Measurements from ENCODE around the gene PDZD4.

PDZD4 gene

DNA sequence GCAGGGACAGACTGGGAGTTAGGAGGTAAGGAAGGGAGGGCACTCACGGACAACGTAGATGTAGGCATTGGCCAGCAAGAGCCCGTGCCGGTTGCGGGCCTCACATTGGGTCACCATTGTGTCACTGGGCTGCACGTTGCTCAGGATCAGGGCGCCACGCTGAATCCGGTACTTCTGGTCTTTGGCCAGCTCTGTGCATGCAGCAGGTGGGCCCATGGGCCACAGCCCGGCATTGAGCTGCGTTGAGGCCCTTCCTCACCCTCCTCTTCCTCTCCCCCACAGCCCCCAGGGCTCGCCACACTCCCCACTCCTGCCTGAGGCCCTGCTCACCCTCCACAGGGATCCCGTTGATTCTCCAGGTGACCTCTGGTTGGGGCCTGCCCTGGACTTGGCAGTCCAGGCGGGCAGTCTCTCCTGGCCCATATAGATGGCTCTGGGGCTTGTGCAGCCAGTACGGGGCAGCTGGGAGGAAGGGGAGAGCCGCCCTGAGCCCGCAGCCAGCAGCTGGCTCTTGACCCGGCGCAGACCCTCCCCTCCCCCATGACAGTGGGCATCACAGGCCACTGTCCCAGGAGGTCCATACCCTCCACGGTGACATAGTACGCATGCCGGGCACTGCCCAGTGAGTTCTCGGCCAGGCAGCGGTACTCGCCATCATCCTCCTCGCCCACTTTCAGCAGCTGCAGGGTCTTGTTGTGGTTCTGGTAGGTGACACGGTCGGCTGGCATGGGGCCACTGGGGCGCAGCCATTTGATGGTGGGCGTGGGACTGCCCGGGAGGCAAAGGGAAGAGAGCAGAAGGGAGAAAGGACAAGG, 39.3 kb upstream of the PDZD4 start:
- Histone ChIP-seq H4K8ac (ENCODE audit: low read depth, low read length) (no peak overlapping the region), H2BK120ac (ENCODE audit: low read depth, low read length) (no peak overlapping the region), H2BK15ac (replicated peaks; ENCODE audit: low read depth) (no peak overlapping the region), H3K79me2 (ENCODE audit: control insufficient read depth, insufficient read depth, low read length) (no peaks in the 10 kb centered on the region), H3K4me1 (ENCODE audit: control insufficient read depth, low read depth, low read length) (peaks cover under 1% of the 10 kb centered on the region), H3K79me1 (ENCODE audit: low read length) (no peaks in the 10 kb centered on the region), H2BK5ac (ENCODE audit: low read length) (no peak overlapping the region), H3K23ac (ENCODE audit: low read length) (no peak overlapping the region), H2AK5ac (ENCODE audit: low read length) (no peak overlapping the region), H3K27me3 (ENCODE audit: insufficient read depth, low read length, poor library complexity) (no peaks in the 10 kb centered on the region), H3K27ac (ENCODE audit: low read depth, low read length) (no peak overlapping the region), H3K9ac (ENCODE audit: low read length) (no peak overlapping the region), H3K4ac (ENCODE audit: low read depth, low read length) (no peak overlapping the region), H3K56ac (ENCODE audit: low read length) (no peak overlapping the region), H3K4me3 (ENCODE audit: low read length) (no peak overlapping the region), H3K4me2 (ENCODE audit: low read length) (no peak overlapping the region), H4K5ac (ENCODE audit: low read length) (no peak overlapping the region), H3K36me3 (ENCODE audit: control insufficient read depth, insufficient read depth, low read length) (peaks cover 1% of the 10 kb centered on the region), H3K18ac (ENCODE audit: low read length) (no peak overlapping the region)
- no CpG with 5 or more reads among the region's 31 CpGs for WGBS (ENCODE audit: extremely low coverage, insufficient coverage, low lambda C conversion rate)
- DNase-seq, result no peak

DNA sequence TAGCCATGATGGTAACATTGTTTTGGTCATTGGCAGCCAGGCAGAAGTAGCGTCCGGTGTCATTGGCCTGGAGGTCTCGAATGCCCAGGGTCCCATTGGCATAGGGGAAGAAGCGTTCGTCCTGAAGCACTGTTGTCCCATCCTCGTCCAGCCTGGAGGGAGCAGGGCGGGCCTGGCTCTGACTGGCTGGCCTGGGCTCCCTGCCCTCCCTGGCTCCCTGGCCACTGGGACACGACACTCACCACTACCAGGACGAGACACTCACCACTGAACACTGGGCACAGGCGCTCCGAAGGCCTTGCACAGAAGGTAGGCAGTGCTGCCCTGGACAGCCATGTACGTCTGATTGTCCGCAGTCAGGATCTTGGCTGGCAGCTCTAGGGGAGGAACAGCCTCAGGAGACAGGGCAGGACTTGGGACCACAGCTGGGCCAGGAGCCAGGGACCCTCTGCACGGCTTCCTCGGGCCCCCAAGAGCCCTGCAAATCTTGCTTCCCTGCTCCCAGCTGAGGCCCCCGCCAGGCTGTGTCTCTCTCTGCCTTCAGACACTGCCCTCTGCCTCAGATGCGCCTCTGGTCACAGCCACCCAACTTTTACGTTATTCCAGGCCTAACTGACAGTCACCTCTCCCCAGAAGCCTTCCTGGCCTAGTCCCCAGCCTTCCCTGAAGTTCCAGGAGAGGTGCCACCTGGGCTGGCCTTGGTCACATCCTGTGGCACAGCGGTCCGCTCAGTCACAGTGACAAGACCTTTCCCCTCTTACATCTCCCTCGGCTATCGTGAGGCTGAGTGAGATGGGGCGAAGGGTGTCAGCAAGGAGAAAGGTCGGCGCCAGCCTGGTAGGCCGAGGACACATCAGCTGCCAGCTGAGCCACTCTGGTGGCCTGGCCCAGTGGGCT, 38.5 kb upstream of the PDZD4 start:
- Histone ChIP-seq H2BK120ac (ENCODE audit: low read depth, low read length) (no peak overlapping the region), H3K4me1 (ENCODE audit: control insufficient read depth, low read depth, low read length) (no peaks in the 10 kb centered on the region), H3K27me3 (ENCODE audit: insufficient read depth, low read length, poor library complexity) (no peaks in the 10 kb centered on the region), H4K5ac (ENCODE audit: low read length) (no peak overlapping the region), H3K4me3 (ENCODE audit: low read length) (no peak overlapping the region), H3K23ac (ENCODE audit: low read length) (no peak overlapping the region), H3K4me2 (ENCODE audit: low read length) (no peak overlapping the region), H3K36me3 (ENCODE audit: control insufficient read depth, insufficient read depth, low read length) (peaks cover 1% of the 10 kb centered on the region), H3K79me1 (ENCODE audit: low read length) (no peaks in the 10 kb centered on the region), H3K4ac (ENCODE audit: low read depth, low read length) (no peak overlapping the region), H3K27ac (ENCODE audit: low read depth, low read length) (no peak overlapping the region), H2AK5ac (ENCODE audit: low read length) (no peak overlapping the region), H2BK5ac (ENCODE audit: low read length) (no peak overlapping the region), H3K9ac (ENCODE audit: low read length) (no peak overlapping the region), H2BK15ac (replicated peaks; ENCODE audit: low read depth) (no peak overlapping the region), H3K56ac (ENCODE audit: low read length) (no peak overlapping the region), H3K18ac (ENCODE audit: low read length) (no peak overlapping the region), H3K79me2 (ENCODE audit: control insufficient read depth, insufficient read depth, low read length) (no peaks in the 10 kb centered on the region), H4K8ac (ENCODE audit: low read depth, low read length) (no peak overlapping the region)
- no CpG with 5 or more reads among the region's 26 CpGs for WGBS (ENCODE audit: extremely low coverage, insufficient coverage, low lambda C conversion rate)
- no peak for DNase-seq

DNA sequence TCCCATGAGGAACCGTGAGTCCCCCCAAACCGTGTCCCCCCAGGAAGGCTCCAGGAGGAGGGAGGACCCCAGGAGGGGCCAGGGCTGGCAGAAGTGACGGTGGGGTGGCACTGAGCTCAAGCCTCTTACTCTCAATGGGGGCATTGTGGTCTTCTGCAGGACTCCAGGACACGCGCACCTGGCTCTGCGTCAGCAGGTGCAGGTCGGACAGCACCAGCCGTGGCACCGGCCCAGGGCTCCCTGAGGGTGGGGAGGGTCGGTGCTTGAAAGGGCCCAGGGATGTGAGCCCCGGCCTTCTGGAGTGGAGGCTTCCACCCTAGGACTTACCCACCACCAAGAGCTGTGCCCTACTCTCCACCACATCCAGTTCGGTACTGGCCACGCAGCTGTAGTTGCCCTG, 37.3 kb upstream of the PDZD4 start:
- no peak for DNase-seq
- H4K8ac ChIP-seq (ENCODE audit: low read depth, low read length), result no peak overlapping the region
- H3K4me2 ChIP-seq (ENCODE audit: low read length), result no peak overlapping the region
- no peak overlapping the region for H3K27ac ChIP-seq (ENCODE audit: low read depth, low read length)
- no peaks in the 10 kb centered on the region for H3K4me1 ChIP-seq (ENCODE audit: control insufficient read depth, low read depth, low read length)
- H3K79me1 ChIP-seq (ENCODE audit: low read length), result no peaks in the 10 kb centered on the region
- WGBS (ENCODE audit: extremely low coverage, insufficient coverage, low lambda C conversion rate), result no CpG with 5 or more reads among the region's 13 CpGs
- peaks cover 1% of the 10 kb centered on the region for H3K36me3 ChIP-seq (ENCODE audit: control insufficient read depth, insufficient read depth, low read length)
- no peak overlapping the region for H3K9ac ChIP-seq (ENCODE audit: low read length)
- H2BK15ac ChIP-seq (replicated peaks; ENCODE audit: low read depth), result no peak overlapping the region
- no peak overlapping the region for H2AK5ac ChIP-seq (ENCODE audit: low read length)
- no peaks in the 10 kb centered on the region for H3K27me3 ChIP-seq (ENCODE audit: insufficient read depth, low read length, poor library complexity)
- no peak overlapping the region for H4K5ac ChIP-seq (ENCODE audit: low read length)
- no peak overlapping the region for H3K4ac ChIP-seq (ENCODE audit: low read depth, low read length)
- H3K56ac ChIP-seq (ENCODE audit: low read length), result no peak overlapping the region
- no peak overlapping the region for H2BK120ac ChIP-seq (ENCODE audit: low read depth, low read length)
- H3K79me2 ChIP-seq (ENCODE audit: control insufficient read depth, insufficient read depth, low read length), result no peaks in the 10 kb centered on the region
- H3K18ac ChIP-seq (ENCODE audit: low read length), result no peak overlapping the region
- H3K23ac ChIP-seq (ENCODE audit: low read length), result no peak overlapping the region
- H3K4me3 ChIP-seq (ENCODE audit: low read length), result no peak overlapping the region
- no peak overlapping the region for H2BK5ac ChIP-seq (ENCODE audit: low read length)

DNA sequence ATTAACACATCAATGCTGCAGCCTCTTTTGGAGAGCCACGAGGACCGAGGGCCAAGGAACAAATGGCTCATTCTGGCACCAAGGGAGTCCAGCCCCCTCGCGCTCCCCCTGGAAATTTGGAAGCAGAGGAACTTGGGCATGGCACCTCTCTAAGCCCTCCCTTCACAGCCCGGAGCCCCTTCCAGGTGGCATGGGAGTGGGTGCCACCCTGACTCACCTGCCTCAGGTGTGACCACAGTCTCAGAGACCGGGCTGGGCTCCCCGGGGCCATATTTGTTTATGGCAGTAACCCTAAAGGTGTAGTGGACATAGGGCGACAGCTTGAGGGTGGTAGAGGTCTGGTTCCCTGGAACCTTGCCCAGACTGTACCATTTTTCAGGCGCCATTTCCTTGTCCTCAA, 36.8 kb upstream of the PDZD4 start:
- H3K23ac ChIP-seq (ENCODE audit: low read length), result no peak overlapping the region
- no peak overlapping the region for H4K5ac ChIP-seq (ENCODE audit: low read length)
- H3K27me3 ChIP-seq (ENCODE audit: insufficient read depth, low read length, poor library complexity), result no peaks in the 10 kb centered on the region
- H2BK120ac ChIP-seq (ENCODE audit: low read depth, low read length), result no peak overlapping the region
- WGBS (ENCODE audit: extremely low coverage, insufficient coverage, low lambda C conversion rate), result no CpG with 5 or more reads among the region's 9 CpGs
- H3K36me3 ChIP-seq (ENCODE audit: control insufficient read depth, insufficient read depth, low read length), result peaks cover 1% of the 10 kb centered on the region
- H3K79me2 ChIP-seq (ENCODE audit: control insufficient read depth, insufficient read depth, low read length), result no peaks in the 10 kb centered on the region
- H3K56ac ChIP-seq (ENCODE audit: low read length), result no peak overlapping the region
- H3K9ac ChIP-seq (ENCODE audit: low read length), result no peak overlapping the region
- no peak overlapping the region for H3K27ac ChIP-seq (ENCODE audit: low read depth, low read length)
- H2BK15ac ChIP-seq (replicated peaks; ENCODE audit: low read depth), result no peak overlapping the region
- no peak overlapping the region for H2AK5ac ChIP-seq (ENCODE audit: low read length)
- no peak overlapping the region for H3K4me2 ChIP-seq (ENCODE audit: low read length)
- no peak for DNase-seq
- no peak overlapping the region for H3K18ac ChIP-seq (ENCODE audit: low read length)
- no peak overlapping the region for H3K4me3 ChIP-seq (ENCODE audit: low read length)
- no peak overlapping the region for H4K8ac ChIP-seq (ENCODE audit: low read depth, low read length)
- H3K79me1 ChIP-seq (ENCODE audit: low read length), result no peaks in the 10 kb centered on the region
- no peaks in the 10 kb centered on the region for H3K4me1 ChIP-seq (ENCODE audit: control insufficient read depth, low read depth, low read length)
- no peak overlapping the region for H2BK5ac ChIP-seq (ENCODE audit: low read length)
- H3K4ac ChIP-seq (ENCODE audit: low read depth, low read length), result no peak overlapping the region

DNA sequence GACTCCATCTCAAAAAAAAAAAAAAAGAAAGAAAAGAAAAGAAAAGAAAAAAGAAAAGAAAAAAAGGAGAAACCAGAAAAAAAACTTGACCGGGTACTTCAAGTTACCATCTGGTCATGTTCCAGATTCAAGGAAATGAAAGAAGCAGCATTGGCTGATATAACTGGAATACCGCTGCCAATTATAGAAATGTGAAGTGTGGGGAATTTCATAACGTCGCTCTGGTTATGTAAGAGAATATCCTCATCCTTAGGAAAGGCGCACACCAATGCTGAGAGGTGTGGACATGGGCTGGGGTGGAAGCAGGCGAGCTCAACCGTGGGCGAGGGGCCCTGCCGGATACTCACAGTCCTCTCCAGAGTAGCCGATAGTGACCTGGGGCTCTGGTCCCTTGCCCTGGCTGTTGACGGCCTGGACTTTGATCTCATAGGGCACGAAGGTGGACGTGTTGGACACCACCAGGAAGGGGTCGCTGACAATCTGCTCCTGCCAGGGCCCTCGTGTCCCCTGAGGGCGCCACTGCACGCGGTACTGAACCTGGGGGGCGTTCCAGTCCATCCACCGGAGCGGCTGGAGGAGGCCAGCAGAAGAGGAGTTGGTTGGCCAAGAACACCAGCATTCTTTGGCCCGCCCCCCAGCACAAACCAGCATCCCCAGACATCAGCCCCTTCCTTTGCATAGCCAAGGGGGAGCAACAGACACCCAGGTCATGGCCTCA, 36.1 kb upstream of the PDZD4 start:
- H4K8ac ChIP-seq (ENCODE audit: low read depth, low read length), result no peak overlapping the region
- H2BK120ac ChIP-seq (ENCODE audit: low read depth, low read length), result no peak overlapping the region
- WGBS (ENCODE audit: extremely low coverage, insufficient coverage, low lambda C conversion rate), result no CpG with 5 or more reads among the region's 22 CpGs
- H3K27me3 ChIP-seq (ENCODE audit: insufficient read depth, low read length, poor library complexity), result no peaks in the 10 kb centered on the region
- H3K9ac ChIP-seq (ENCODE audit: low read length), result no peak overlapping the region
- H3K56ac ChIP-seq (ENCODE audit: low read length), result no peak overlapping the region
- H3K4ac ChIP-seq (ENCODE audit: low read depth, low read length), result no peak overlapping the region
- H3K27ac ChIP-seq (ENCODE audit: low read depth, low read length), result no peak overlapping the region
- no peak overlapping the region for H3K23ac ChIP-seq (ENCODE audit: low read length)
- H3K36me3 ChIP-seq (ENCODE audit: control insufficient read depth, insufficient read depth, low read length), result peaks cover 1% of the 10 kb centered on the region
- no peaks in the 10 kb centered on the region for H3K79me1 ChIP-seq (ENCODE audit: low read length)
- H4K5ac ChIP-seq (ENCODE audit: low read length), result no peak overlapping the region
- no peak overlapping the region for H3K4me2 ChIP-seq (ENCODE audit: low read length)
- no peak overlapping the region for H3K18ac ChIP-seq (ENCODE audit: low read length)
- no peaks in the 10 kb centered on the region for H3K79me2 ChIP-seq (ENCODE audit: control insufficient read depth, insufficient read depth, low read length)
- no peak overlapping the region for H2BK15ac ChIP-seq (replicated peaks; ENCODE audit: low read depth)
- no peak overlapping the region for H3K4me3 ChIP-seq (ENCODE audit: low read length)
- no peak overlapping the region for H2AK5ac ChIP-seq (ENCODE audit: low read length)
- H2BK5ac ChIP-seq (ENCODE audit: low read length), result no peak overlapping the region
- no peak for DNase-seq
- H3K4me1 ChIP-seq (ENCODE audit: control insufficient read depth, low read depth, low read length), result no peaks in the 10 kb centered on the region
